ENCODE measurements around the gene PLPPR3.

GRCh38 chr19:835210-835810, 13.6 kb upstream of the PLPPR3 start:
- TF ChIP-seq CTCF (optimal IDR thresholded peaks at IDR 0.05 in 1 of 3, IDR thresholded peaks at IDR 0.05 in 1 of 3, conservative IDR thresholded peaks at IDR 0.05 in 1 of 3; ENCODE audit: extremely low read depth in 1 of 3, insufficient read depth in 2 of 3, low read length in 3 of 3) (no peak), EZH2 (IDR thresholded peaks at IDR 0.05; ENCODE audit: low read length) (no peak)

Data from keratinocyte (primary cell).